Stimulated activated CD8-positive, alpha-beta memory T cell treated with anti-CD3 and anti-CD28 coated beads, Interleukin-4, amount 100 ng/mL, for 4 hours (primary cell): Measurements from ENCODE around the gene CMSS1.

Source experiments
- DNase-seq, 2 donors: peaks; one replicate each; pipeline ENCODE4 v3.0.0-alpha.2; 2020; ENCODE audit warnings: low read depth in 2 of 2, low spot score in 1 of 2

CMSS1 gene

DNA sequence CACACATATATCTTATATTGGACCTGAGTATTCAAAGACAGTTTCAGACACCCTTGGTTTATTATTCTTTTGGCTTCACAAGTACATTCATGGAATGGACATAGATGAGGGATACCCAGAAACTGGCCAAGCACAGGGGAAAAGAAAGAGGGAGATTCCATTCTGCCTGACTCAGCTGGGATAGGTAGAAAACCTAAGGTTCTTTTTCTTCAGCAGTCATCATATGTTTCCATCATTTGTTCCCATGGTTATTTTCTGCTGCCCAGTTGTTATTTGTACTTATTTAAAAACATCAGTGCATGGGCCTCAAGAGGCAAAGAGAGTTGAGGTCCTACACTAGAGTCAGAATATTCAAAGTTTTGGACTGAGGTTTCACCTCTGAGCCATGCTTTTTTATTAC, 204.8 kb downstream of the CMSS1 start:
- DNase-seq: no peak

DNA sequence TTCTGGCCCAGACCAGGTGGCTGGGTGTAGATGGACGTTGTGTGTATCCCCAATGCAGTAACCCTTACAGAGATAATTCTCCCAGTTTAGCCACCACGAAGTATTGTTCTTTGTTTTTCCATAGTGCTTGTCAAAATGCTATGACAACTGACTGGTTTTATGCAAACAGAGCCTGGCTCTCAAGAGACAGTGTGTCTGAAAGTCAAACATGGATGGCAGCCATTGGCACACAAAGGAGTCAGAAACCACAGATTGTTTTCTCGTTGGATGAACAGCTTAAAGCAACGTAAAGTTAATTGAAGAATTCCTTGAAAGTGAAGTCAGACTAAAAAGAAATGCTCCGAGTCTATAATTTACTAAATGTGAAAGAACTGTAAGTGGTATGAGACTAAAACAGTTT, 205.5 kb downstream of the CMSS1 start:
- no peak for DNase-seq

DNA sequence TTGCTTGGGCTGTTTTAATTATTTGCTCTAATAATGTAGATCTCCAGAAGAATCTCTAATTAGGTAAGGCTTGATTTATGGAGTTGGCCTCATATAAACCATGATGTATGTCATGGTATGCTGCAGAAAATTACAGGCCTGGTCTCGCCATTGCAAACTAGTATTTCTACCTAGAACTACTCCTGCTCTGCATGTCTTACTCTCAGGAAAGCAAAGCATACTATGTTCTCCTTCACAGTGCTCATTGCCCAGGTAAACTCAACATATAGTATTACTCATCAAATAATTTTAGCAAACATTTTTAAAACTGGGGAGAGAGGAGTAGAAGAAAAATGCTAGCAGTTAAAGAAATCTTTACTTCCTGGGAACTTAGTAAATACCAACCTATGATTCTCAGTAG, 205.9 kb downstream of the CMSS1 start:
- no peak for DNase-seq

DNA sequence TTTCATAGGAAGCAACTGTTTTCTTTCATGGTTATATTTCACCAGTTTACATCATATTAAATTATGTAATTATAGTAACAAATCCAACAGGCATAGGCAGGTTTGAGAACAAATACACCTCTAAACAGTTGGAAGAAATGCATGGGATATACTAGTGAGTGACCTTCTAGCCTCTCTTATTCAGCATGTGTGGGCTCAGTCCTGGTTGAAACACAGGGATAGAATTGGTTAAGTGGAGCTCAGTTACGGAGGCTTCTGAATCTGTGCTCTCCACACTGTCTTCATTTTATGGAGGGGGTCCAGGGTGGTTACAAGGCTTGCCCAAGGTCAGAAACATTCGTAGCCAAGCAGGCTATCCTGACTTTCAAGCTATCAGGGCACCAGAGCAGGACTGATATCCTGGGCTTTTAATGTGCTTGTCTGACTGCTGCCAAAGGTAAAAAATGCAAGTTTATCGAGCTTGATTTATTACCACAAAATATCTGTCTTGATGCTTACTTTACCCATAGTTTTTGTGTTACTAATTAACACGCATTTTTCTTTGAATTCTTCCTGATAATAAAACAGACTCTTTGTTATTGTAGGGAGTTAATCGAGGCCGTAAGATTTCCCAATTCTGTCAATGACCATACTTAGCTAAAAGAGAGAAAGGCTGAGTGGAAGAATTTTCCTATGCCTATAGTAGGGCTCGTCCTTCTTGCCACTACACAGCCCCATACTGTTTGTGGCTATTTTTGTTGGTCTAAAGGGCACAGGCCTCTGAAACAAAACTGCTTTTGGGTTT, 207.1 kb downstream of the CMSS1 start:
- no peak for DNase-seq

DNA sequence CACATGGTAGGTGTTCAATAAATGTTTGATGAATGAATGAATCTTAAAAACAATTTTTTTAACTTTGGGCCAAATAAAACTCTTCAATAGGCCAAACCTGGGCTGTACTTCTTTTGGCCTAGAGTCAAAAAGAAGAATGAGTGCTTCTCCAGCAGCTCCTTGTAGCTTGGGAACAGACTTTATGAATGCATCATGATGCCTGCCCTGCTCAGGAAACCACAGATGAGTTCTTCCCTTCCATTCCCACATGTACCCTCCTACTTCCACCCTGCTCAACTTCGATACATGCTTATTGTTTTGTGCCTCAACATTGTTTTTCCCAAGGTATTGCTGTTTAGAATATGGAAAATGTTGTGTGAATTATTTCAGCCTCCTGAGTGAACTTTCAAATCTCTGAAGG, 209.7 kb downstream of the CMSS1 start:
- no peak for DNase-seq

DNA sequence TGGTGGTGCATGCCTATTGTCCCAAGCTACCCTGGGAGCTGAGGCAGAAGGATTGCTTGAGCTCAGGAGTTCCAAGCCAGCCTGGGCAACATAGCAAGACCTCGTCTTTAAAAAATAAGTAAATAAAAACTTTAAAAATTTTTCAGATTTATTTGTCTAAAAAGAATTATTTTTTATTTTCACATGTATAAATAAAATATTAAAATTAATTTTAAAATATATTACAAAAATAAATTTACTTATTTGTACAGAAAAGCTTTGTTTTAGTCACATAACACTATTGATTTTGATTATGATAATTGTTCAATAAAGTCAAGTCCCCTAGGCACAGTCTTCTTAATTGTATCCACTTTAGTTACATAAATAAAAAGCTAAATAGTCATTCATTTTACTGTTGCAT, 211.4 kb downstream of the CMSS1 start:
- no peak for DNase-seq

DNA sequence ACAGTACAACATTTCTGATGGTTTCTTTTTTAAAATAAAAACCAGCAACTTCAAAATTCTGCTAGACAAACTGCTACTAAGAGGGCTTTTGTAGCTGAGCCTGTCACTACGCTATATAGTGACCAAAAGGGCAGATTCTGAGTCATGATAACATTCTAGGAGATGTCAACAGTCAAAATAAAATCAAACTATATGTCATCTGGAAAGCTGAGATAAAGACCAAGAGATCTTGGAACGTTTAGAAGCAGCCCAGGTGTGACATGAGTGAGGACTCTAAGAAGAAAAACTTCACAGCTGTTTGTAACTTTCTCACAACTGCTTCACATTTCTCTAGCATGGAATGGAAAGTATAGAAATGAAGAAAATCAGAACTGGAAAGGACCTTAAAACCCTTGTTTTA, 212.0 kb downstream of the CMSS1 start:
- DNase-seq: no peak

DNA sequence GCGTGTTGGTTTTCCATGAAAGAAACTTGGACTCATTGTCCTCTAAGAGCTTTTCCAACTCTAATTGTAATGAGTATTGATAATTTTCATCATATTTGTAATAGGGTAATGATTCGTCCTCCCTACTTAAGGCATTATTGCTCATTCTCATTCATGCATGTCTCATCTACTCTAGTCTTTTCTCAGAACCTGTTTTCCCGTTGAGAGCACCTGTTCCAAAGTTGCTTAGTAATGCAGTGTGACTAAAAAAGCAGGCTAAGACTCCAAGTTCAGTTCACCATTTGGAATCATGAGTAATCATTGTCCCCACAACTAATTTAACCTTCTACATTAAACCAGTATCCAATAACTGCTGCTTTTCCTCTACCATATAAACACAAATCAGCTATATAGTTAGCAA, 212.7 kb downstream of the CMSS1 start:
- no peak for DNase-seq

DNA sequence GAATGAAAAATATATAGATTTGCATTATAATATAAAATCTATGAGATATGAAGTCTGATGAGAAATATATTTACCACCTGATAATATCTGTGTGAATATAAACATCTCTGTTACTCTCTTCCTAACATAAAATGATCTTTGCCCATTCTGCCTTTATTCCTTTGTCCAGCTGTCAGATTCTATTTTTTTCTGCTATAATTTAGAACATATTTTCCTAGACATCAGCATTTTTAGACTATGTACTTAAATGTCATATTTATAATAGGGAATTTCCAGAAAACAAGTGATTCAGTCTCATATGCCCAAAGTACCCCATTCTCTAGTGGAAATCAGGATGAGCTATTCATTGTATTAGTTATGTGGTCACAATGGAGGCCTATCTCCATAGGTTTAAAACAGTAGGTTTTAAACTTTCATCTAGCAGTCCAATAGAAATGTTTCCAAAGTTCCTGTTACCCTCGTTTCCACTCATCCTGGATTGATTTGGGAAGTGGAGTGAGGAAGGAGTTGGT, 213.3 kb downstream of the CMSS1 start:
- no peak for DNase-seq

DNA sequence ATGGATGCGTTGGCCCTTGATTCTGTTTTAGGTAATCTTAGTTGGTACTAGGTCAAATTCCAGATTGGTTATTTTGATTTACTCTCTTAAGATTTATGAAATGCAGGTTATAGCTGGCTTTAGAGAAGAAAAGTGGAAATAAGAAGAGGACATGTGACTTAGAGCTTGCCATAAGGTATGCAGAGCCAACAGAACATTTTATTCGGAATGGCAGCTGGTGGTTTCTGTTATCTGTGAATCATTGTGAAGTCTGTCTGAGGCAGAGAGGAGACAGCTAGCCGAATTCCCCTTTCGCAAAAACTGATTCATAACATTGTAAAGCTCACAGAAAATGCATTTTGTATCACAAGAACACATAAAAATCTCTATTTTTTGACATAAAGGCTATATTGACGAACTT, 214.6 kb downstream of the CMSS1 start:
- no peak for DNase-seq

DNA sequence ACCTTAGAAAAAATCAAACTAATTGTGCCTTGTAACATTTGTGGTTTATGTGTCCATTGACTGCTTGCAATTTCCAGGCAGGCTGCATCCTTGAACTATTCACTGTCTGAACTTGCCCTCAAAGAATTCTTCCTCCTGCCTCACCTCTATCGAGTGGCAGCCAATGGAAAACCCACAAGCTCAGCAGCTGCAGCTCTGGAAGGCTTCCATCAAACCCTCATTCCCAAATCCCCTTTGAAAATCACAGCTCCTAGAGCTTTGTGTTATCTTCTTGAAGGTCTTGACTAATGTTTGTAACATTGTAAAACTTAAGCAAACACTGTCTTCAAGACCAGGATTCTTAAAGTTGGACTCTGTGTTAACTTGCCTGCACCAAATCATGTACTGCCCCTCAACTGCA, 215.5 kb downstream of the CMSS1 start:
- no peak for DNase-seq

DNA sequence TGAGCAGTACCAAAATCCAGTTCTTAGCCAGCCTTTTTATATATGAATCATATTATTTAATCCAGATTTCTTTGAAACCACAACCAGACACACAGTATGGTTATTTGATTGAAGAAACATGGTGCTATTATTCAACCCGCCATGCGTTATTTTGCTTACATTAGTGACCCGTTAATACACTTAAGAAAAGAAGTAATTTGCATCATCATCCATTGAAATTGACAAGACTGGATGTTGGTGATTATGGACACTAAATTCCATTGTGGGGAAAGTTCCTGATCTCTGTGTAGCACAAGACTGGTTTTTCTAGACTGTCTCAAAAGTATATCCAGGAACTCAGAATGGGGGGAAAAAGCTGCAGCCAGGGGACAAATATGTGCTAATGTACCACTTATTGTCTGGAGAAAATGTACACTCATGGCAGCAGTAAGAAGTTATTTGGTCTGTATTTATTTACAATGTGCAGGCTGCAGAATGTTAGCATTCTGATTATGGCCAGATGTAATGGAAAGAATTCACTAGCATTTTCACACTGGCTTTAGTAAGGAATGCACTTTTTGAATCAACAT, 216.3 kb downstream of the CMSS1 start:
- no peak for DNase-seq

DNA sequence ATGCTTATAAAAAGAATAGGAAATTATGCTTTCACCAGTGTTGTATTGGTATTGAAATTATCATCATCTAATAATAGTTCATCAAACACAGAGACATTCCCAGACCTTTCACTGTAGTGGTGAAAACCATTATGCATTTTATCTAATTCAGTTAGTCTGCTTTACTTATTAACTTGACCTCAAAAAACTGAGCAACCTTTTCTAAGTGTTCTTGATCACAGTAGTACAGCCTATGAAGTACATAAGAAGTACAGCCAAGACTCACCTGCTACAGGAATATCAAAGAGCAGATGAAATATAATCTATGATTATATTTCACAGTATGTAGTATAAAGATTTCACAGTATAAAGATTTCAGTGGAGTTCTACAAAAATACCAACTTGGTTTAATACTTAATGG, 221.4 kb downstream of the CMSS1 start:
- no peak for DNase-seq

DNA sequence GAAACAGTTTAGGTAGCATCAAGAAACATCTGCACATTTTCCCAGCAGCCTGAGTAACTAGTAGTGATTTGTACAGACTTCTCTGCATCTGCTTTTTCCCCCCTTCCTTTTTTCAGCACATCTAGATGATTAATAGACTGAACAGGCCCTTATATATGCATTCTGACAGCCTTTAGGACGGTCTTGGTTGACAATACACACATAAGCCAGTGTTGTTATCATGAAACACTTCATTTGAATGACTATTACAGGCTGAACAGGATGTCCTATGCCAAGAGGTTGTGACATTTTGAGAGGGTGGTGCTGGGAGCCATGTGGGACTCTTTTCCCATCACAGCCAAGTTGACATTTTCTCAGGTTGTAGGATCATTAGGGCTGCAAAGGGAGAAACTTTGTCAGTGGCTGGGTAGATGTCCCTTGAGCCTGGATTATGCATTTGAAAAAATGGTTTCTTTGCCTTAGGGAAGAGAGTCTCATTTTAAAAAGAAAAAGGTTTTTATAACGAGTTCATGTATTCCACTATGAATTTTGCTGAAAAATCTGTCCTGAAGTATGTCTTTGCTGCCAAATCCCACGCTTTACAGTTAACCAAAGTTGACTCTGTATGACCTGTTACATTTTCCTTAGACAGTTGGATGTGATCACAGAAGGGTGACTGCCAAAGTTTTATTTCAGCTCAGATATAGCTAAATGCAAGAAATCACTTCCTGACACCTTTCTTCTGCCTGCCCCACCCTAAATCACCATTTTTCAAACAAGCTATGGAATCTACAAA, 223.0 kb downstream of the CMSS1 start:
- DNase-seq: no peak

DNA sequence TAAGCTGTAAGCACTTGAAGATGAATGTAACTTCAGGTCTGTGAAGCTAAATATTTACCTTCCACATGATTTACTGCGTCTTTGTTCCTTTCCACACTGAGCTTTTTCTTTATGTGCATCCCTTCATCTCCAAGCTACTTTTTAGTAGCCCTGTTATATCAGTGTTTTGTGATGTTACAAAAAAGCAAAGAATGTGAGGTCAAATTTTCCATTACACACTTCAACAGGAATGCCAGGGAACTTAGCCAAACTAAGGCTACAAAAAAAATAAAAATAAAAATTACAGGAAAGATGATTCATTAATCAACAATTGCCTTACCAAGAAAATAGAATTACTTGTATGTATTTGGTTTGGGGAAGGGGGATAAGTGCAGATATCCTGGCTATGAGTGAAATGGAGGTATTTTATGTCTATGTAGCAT, 223.7 kb downstream of the CMSS1 start:
- DNase-seq: no peak

DNA sequence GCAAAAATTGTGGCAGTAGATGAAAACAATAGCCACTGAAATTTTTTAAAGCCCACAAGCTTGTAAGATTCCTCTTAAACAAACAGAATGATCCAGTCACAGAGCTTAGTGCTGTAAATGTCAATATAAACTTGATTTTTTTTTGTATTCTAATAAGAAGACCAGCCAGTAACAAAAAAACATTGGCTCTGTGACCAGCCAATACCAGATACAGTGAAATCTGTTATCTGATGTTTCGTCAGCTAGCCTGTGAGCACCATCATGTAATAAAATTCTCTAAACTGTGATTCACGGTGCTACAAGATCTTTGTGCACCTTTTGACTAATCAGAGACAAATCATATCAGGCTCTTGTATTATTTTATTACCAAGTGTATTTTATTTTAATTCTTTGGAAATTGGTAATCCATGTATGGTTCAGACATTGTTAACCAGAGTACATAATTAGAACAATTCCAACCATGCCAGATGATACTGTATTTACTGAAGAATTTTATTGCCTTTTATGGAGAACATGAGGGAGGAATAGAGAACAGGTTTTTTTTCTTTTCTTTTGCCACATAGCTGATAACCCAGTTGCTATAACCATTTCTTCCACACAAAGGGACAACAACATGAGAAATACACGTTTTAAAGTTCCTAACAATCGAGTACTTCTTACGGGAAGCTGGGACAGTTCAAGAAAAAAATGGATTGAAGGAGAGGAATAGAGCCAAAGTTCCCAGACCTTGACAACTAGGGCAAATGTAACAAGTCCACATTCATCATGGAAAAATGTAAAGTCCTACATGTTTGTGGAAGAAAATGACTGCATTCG, 224.7 kb downstream of the CMSS1 start:
- DNase-seq: no peak

DNA sequence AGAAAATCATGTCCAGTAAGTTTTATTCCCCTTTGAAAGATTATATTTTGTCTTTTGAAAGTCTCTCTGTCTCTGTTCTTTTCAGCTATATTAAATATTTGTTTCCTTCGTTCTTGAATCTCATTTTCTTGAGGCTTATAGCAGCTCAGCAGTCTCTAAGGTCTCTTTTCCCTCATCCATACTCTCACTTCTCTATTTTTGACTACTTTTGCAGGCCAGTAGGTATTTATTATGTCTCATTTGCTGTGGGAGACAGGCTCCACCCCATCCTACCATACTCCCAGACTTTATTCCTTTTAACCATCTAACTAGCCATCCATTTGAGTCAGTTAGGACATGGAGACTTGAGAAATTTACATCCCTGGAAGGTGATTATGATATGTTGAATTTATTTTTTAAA, 225.6 kb downstream of the CMSS1 start:
- no peak for DNase-seq

DNA sequence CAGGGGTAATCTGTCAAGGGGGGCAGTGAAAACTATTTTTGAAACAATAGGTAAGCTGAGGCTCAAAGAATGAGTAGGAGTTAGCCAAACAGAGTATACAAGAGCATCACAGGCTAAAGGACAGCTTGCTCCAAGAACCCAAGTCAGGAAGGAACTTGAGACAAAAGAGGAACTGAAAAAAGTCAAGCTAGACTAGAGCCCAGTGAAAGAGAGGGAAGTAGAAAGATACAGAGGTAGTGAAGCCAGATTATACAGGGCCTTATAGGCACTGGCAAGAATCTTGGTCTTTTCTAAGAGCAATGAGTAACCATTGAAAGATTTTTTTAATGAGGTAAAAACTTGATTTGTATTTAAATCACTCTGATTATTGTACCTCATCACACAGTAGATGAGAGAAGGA, 226.7 kb downstream of the CMSS1 start:
- no peak for DNase-seq

DNA sequence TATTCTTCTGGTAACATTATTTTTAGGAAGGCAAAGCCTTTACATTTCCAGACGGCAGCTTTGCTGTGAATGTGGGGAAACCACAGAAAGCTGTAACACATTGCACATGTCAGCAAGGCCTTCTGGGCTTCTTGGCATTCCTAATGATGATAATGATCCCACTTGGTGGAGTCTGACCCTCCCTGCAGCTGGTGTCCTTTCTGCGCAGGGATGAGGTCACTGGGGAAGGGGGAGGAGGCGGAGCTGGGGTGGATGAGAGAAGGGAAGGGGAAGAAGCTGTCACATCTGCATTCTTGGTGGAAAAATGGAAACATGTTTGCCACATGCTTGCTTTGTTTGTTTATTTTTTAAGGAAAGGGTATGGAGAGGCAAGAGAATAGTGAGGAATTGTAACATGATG, 228.0 kb downstream of the CMSS1 start:
- no peak for DNase-seq

DNA sequence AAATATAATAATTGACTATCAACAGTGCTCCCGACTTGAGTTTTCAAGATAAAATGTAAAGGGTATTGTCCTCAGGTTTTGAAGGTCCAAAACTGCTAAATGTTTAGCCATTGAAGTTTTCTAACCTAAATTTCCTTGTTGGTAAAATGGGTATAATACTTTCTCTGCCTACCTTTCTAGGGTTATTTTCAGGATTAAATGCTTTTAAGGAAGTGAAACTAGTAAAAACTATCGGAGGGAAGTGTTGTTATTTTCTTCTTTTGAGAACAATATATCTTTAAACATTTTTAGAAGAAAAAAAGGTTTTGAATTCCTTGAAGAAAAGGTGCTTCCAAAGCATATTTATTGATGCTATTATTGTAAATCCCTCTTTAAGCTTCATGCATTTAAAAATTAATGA, 229.3 kb downstream of the CMSS1 start:
- no peak for DNase-seq

DNA sequence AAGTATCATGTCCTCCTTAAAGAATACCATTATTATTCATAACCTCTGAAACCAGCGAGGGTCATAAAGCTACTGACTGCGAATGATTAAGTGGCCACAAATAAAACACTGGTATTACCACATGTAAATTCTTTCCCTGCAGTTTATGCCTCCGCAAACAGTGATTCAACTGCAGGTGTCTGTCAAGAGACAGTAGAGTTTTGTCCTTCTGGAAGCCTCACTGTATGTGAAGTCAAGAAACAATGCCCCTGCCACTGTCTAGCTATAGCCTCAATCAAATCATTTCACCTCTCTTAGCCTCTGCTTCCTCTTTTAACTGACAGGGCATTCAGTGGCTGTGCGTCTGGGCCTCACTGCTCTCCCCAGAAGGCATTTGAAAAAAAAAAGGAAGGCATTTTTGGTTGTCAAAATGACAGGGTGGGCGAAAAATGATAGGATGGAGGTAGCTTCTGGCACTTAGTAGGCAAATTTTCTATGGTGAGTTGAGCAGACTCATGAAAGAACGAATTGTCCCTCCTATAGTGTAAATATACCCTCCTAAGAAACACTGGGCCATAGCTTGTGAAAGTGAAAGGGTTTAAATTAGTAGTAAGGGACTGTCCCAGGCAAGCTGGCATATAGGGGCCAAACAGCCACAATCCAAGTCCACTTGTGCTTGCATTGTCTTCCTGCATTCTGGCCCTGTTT, 229.9 kb downstream of the CMSS1 start:
- no peak for DNase-seq
